Activated CD8-positive, alpha-beta T cell treated with anti-CD3 and anti-CD28 coated beads, Interleukin-2, amount 10 ng/mL, durations not matched to agents 7 days and 5 days (primary cell): ENCODE measurements around the gene C4B. TPM values are rescaled to one million over a fixed set of nuclear protein-coding genes. Genes with fewer than 3 reads are reported as not detected.
"Not testable (repeated sequence)": the region's sequence is repeated elsewhere in the genome, so short reads cannot be mapped to it uniquely, and the experiment has no call there.

Source experiments
- ATAC-seq: fragments of 150-1000 bp; cut with Tn5 transposase; one replicate; pipeline ENCODE4 v1.10.0; 2021; ENCODE audit warnings: moderate library complexity
- CTCF ChIA-PET: fragments of 350-600 bp; sonication (Branson Sonifier 250); formaldehyde crosslinking; loops from one replicate; lab custom pipeline; 2021; ENCODE audit warnings: antibody characterized with exemption; lab: Charles Lee
- POLR2A ChIA-PET: fragments of 350-600 bp; sonication (Branson Sonifier 250); formaldehyde crosslinking; loops from one replicate; lab custom pipeline; 2021; ENCODE audit warnings: antibody characterized with exemption; lab: Charles Lee
- DNase-seq: peaks from one replicate; pipeline ENCODE4 v3.0.0-alpha.2; 2020
- H3K27ac Mint-ChIP-seq: one replicate; pipeline ENCODE4 v1.8.0; 2021; ENCODE audit warnings: mild to moderate bottlenecking, mixed read lengths
- H3K27me3 Mint-ChIP-seq: one replicate; pipeline ENCODE4 v1.8.0; 2021; ENCODE audit warnings: low read depth, mixed read lengths
- H3K36me3 Mint-ChIP-seq: one replicate; pipeline ENCODE4 v1.8.0; 2021; ENCODE audit warnings: low read depth, mixed read lengths
- H3K4me1 Mint-ChIP-seq: one replicate; pipeline ENCODE4 v1.8.0; 2021; ENCODE audit warnings: low read depth, mixed read lengths
- H3K4me3 Mint-ChIP-seq: one replicate; pipeline ENCODE4 v1.8.0; 2021; ENCODE audit warnings: mild to moderate bottlenecking, mixed read lengths
- H3K9me3 Mint-ChIP-seq: one replicate; pipeline ENCODE4 v1.8.0; 2022; ENCODE audit warnings: mixed read lengths; ENCODE audit not compliant: insufficient read depth
- total RNA-seq, 2 experiments: library from RNA; stranded (reverse); gene quantifications; one replicate each; pipeline ENCODE4 v1.2.3, GENCODE V29; 2021

C4B gene
- total RNA-seq, 2 experiments from 2014 or later: 2.9 to 3.5 TPM

DNA sequence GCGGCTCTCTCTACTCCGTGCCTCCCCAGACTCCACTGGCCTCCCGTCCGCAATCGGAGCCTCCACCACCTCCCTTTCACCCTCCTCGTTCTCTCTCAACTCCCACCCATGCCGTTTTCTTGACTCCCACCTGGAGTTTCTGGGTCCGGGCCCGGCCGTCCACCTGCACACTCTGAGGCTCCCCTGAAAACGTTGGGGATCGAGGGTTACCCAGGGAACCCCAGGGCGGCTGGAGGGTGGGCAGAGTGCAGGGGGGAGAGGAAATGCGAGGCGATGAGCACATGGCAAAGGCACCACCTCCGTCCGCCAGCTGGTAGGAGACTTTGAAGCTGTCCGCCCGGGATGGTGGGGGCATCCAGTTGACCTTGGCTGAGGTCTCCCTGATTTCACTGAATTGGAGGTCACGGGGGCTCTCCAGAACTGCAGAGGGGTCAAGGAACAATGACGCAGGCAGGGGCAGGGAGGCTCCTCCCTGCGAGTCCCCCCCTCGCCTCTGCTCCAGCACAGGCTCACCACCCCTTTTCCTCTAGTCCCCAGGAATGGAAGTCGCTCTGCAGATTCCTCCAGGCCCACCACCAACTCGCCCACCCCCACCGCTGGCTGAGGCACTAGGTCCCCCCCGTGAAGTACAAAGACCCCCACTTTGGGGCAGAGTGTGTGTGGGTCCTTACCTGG, 3.6 kb upstream of the C4B start:
- ATAC-seq, POLR2A ChIA-PET, H3K27ac Mint-ChIP-seq, CTCF ChIA-PET, H3K36me3 Mint-ChIP-seq, DNase-seq, H3K4me1 Mint-ChIP-seq, H3K4me3 Mint-ChIP-seq, H3K9me3 Mint-ChIP-seq, H3K27me3 Mint-ChIP-seq: not testable (repeated sequence)

DNA sequence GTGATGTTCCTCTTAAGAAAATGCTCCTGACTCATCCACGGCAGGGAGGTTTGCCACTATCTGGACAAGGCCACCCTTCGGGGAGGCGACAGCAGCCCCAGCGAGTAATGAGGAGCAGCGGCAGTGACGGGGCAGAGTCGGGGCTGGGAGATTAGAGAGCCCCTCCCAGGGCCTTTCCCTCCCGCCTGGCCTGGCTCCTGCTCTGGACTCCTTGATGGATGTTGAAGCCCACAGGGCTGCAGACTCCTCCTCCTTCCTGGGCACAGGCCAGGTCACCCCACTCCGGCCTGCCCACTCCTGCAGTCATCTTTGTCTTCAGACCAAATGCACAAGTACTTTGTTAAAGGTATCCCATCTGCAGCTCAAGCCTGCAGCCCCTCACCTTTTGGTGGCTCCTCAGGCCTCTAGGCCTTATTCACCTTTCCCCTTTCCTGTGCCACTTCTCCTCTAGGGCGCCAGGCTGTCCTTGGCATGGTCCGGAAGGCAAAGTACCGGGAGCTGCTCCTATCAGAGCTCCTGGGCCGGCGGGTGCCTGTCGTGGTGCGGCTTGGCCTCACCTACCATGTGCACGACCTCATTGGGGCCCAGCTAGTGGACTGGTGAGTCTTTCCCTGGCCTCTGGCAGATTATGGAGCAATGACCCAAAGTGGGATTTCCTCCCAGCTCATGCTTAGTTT, 1.5 kb upstream of the C4B start:
- H3K4me1 Mint-ChIP-seq, CTCF ChIA-PET, H3K36me3 Mint-ChIP-seq, DNase-seq, H3K9me3 Mint-ChIP-seq, ATAC-seq, H3K4me3 Mint-ChIP-seq, POLR2A ChIA-PET, H3K27me3 Mint-ChIP-seq: not testable (repeated sequence)
- peak overlapping the region; percentile 34 for H3K27ac Mint-ChIP-seq

GRCh38 chr6:32013738-32014137, 857 bp upstream of the C4B start:
- not testable (repeated sequence) for H3K27me3 Mint-ChIP-seq, H3K4me1 Mint-ChIP-seq, DNase-seq

GRCh38 chr6:32022100-32022499, 7.5 kb downstream of the C4B start:
- CTCF ChIA-PET, POLR2A ChIA-PET: not testable (repeated sequence)

More at GRCh38 chr6:32013738-32014137, 857 bp upstream of the C4B start:
- ATAC-seq, H3K36me3 Mint-ChIP-seq, POLR2A ChIA-PET, H3K9me3 Mint-ChIP-seq, CTCF ChIA-PET, H3K4me3 Mint-ChIP-seq, H3K27ac Mint-ChIP-seq: not testable (repeated sequence)

GRCh38 chr6:32028631-32029030, 14.0 kb downstream of the C4B start:
- H3K4me3 Mint-ChIP-seq, DNase-seq, H3K9me3 Mint-ChIP-seq, H3K27ac Mint-ChIP-seq, H3K4me1 Mint-ChIP-seq, H3K36me3 Mint-ChIP-seq, H3K27me3 Mint-ChIP-seq, POLR2A ChIA-PET, CTCF ChIA-PET, ATAC-seq: not testable (repeated sequence)

More at GRCh38 chr6:32022100-32022499, 7.5 kb downstream of the C4B start:
- H3K4me1 Mint-ChIP-seq, ATAC-seq, H3K4me3 Mint-ChIP-seq, H3K9me3 Mint-ChIP-seq, DNase-seq, H3K27ac Mint-ChIP-seq, H3K36me3 Mint-ChIP-seq, H3K27me3 Mint-ChIP-seq: not testable (repeated sequence)

DNA sequence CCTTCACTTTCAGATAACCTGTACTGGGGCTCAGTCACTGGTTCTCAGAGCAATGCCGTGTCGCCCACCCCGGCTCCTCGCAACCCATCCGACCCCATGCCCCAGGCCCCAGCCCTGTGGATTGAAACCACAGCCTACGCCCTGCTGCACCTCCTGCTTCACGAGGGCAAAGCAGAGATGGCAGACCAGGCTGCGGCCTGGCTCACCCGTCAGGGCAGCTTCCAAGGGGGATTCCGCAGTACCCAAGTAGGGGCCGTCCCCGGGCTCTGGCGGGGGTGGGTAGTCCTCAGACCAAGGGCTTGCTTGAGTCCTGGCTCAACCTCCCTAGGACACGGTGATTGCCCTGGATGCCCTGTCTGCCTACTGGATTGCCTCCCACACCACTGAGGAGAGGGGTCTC, 15.0 kb downstream of the C4B start:
- CTCF ChIA-PET, POLR2A ChIA-PET, H3K4me1 Mint-ChIP-seq, H3K9me3 Mint-ChIP-seq, H3K27me3 Mint-ChIP-seq, ATAC-seq, H3K27ac Mint-ChIP-seq, H3K36me3 Mint-ChIP-seq, DNase-seq, H3K4me3 Mint-ChIP-seq: not testable (repeated sequence)

GRCh38 chr6:32035283-32036013, 20.9 kb downstream of the C4B start:
- CTCF ChIA-PET, POLR2A ChIA-PET, DNase-seq, H3K27ac Mint-ChIP-seq, H3K4me3 Mint-ChIP-seq, H3K9me3 Mint-ChIP-seq, ATAC-seq, H3K36me3 Mint-ChIP-seq, H3K4me1 Mint-ChIP-seq, H3K27me3 Mint-ChIP-seq: not testable (repeated sequence)

DNA sequence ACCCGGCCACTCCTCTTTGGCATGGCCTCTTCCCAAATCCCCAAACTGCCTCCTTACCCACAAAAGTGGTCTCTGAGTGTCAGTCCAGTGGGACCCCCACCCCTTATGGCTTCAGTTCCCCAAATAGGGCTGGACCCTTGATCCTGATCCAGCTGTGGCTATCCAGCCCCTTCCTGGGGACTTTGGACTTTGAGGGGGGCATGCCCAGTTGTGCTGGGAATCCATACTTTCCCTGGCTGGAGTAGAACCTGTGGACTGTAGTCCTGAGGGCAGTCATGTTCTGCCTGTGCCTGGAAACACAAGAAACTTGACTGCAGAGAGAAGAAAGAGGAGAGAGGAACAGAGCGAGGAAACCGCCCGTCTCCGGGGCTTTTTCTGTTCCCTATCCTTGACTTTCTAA, 22.5 kb downstream of the C4B start:
- ATAC-seq: not testable (repeated sequence)

GRCh38 chr6:32037598-32038524, 23.3 kb downstream of the C4B start, which contains the start of gene CYP21A2:
Gene CYP21A2, plus strand, starts transcription at chr6:32038415. Its CDS starts 8 bp downstream, at chr6:32038423.
- DNase-seq, H3K36me3 Mint-ChIP-seq, H3K9me3 Mint-ChIP-seq, H3K4me1 Mint-ChIP-seq, H3K27me3 Mint-ChIP-seq, CTCF ChIA-PET, H3K4me3 Mint-ChIP-seq, POLR2A ChIA-PET: not testable (repeated sequence)
- peak within 1 kb of the TSS; percentile 22 for H3K27ac Mint-ChIP-seq
- peak; percentile 87 for ATAC-seq

More for the DNA sequence above, 22.5 kb downstream of the C4B start:
- H3K4me1 Mint-ChIP-seq, H3K9me3 Mint-ChIP-seq, H3K27ac Mint-ChIP-seq, DNase-seq, H3K27me3 Mint-ChIP-seq, POLR2A ChIA-PET, H3K36me3 Mint-ChIP-seq, CTCF ChIA-PET, H3K4me3 Mint-ChIP-seq: not testable (repeated sequence)

DNA sequence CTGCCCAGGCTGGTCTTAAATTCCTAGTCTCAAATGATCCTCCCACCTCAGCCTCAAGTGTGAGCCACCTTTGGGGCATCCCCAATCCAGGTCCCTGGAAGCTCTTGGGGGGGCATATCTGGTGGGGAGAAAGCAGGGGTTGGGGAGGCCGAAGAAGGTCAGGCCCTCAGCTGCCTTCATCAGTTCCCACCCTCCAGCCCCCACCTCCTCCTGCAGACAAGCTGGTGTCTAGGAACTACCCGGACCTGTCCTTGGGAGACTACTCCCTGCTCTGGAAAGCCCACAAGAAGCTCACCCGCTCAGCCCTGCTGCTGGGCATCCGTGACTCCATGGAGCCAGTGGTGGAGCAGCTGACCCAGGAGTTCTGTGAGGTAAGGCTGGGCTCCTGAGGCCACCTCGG, 24.3 kb downstream of the C4B start:
- not testable (repeated sequence) for H3K9me3 Mint-ChIP-seq, H3K27me3 Mint-ChIP-seq

More for the DNA sequence above, 24.3 kb downstream of the C4B start:
- ATAC-seq, H3K36me3 Mint-ChIP-seq, CTCF ChIA-PET, H3K4me1 Mint-ChIP-seq, H3K27ac Mint-ChIP-seq, DNase-seq, H3K4me3 Mint-ChIP-seq, POLR2A ChIA-PET: not testable (repeated sequence)
